ENCODE data around the gene OR52I2. TPM values are rescaled to one million over a fixed set of nuclear protein-coding genes. Genes with fewer than 3 reads are reported as not detected.

The OR52I2 gene
- total RNA-seq, 1 donor, result not detected

GRCh38 chr11:4641501-4641900 is 60.0 kb downstream of the OR52I2 start:
- TF ChIP-seq CTCF (IDR thresholded peaks at IDR 0.05; ENCODE audit: insufficient read depth, low read depth, low read length), result no peak
- DNase-seq (ENCODE audit: low read depth), result no peak
- no peak overlapping the region for H3K4me3 ChIP-seq (ENCODE audit: low read depth, low read length)

- no peak for TF ChIP-seq CTCF (IDR thresholded peaks at IDR 0.05; ENCODE audit: insufficient read depth, low read depth, low read length)
- no peak overlapping the region for H3K4me3 ChIP-seq (ENCODE audit: low read depth, low read length)
- no peak for DNase-seq (ENCODE audit: low read depth)
Observed at GRCh38 chr11:4642043-4642442, 60.5 kb downstream of the OR52I2 start.

Other genes starting within 250 kb of the OR52I2 start
- gene OR52B4, start 213.4 kb upstream of the OR52I2 start, total RNA-seq, result not detected in 2 replicates
- 11.0 and 20.3 TPM in 2 replicates for gene TRIM21, start 188.0 kb upstream of the OR52I2 start, total RNA-seq
- gene OR52K2, start 132.4 kb upstream of the OR52I2 start, total RNA-seq, result not detected in 2 replicates
- gene OR52K1, start 99.1 kb upstream of the OR52I2 start, total RNA-seq, result not detected in 2 replicates
- not detected in 2 replicates for gene OR52M1, start 36.6 kb upstream of the OR52I2 start, total RNA-seq
- gene OR52I1, start 12.3 kb downstream of the OR52I2 start, total RNA-seq, result under 0.01 TPM in 1 of 2 replicates, not detected in the other
- gene TRIM68, start 26.5 kb downstream of the OR52I2 start, total RNA-seq, result 9.3 and 12.1 TPM in 2 replicates
- not detected in 2 replicates for gene OR51D1, start 55.7 kb downstream of the OR52I2 start, total RNA-seq
- gene OR51E1, start 62.2 kb downstream of the OR52I2 start, total RNA-seq, result not detected in 2 replicates
- gene OR51E2, start 116.1 kb downstream of the OR52I2 start, total RNA-seq, result 0.43 and 1.9 TPM in 2 replicates
- not detected in 2 replicates for gene MMP26, start 123.0 kb downstream of the OR52I2 start, total RNA-seq
- not detected in 2 replicates for gene OR51F1, start 188.2 kb downstream of the OR52I2 start, total RNA-seq
- not detected in 2 replicates for gene OR52R1, start 222.6 kb downstream of the OR52I2 start, total RNA-seq
- gene OR51F2, start 239.6 kb downstream of the OR52I2 start, total RNA-seq, result not detected in 2 replicates